Measurements from ENCODE around the gene RCAN1. TPM values are rescaled to one million over a fixed set of nuclear protein-coding genes. Genes with fewer than 3 reads are reported as not detected.

The RCAN1 gene
- total RNA-seq, 2 experiments from 2014 or later = 1.1 to 1.5 TPM

DNA sequence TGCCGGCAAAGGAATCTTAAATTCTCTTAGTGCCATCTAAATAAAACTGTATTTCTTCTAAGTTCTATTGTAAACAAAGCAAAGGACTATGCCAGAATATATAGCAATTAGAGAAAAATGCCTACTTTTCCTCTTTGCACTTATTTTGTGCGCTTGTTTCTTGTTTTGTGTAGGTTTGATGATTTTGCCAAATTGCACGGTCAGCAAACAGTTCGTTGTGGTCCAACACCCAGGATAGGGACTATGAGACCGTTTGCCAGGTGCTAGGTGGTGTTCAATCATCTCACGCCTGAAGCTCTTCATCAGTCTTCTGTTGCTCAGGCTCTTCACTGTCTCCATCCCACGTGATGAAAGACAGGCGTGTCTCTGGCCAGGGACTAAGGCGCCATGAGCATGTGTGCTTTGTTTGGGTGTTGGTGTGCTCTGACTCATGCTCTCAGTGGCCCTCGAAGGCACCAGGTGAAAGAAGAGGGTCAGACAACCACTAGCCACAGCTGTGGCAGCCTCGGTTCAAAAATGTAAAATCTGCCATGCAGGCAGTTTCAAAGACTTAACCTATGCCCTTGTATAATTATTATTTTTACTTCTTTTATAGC, 66.0 kb downstream of the RCAN1 start:
- Histone ChIP-seq H3K4me3 (ENCODE audit: low read length) (no peak overlapping the region), H3K36me3 (ENCODE audit: insufficient read depth, low read length) (no peaks in the 10 kb centered on the region), H3K4me1 (ENCODE audit: insufficient read depth, low read length) (peaks cover 3% of the 10 kb centered on the region), H3K9me3 (ENCODE audit: control insufficient read depth in 1 of 2, insufficient read depth in 1 of 2, low read length in 2 of 2) (no peaks in the 10 kb centered on the region), H3K27ac (ENCODE audit: low read depth in 1 of 2, low read length in 2 of 2) (no peak overlapping the region), H3K27me3 (ENCODE audit: control insufficient read depth in 1 of 2, insufficient read depth in 2 of 2, low read length in 2 of 2) (no peaks in the 10 kb centered on the region)
- Mint-ChIP-seq H3K4me3 (no peak overlapping the region), H3K36me3 (ENCODE audit: low read depth) (no peaks in the 10 kb centered on the region), H3K27me3 (no peaks in the 10 kb centered on the region), H3K9me3 (no peaks in the 10 kb centered on the region), H3K27ac (no peak overlapping the region), H3K4me1 (ENCODE audit: low read depth) (no peaks in the 10 kb centered on the region)
- CTCF ChIA-PET = no interaction called here
- POLR2A ChIA-PET = no interaction called here
- ATAC-seq (ENCODE audit: poor library complexity) = no peak
- intact Hi-C loops (cut with DNase I, micrococcal nuclease) = no loop called here
- TF ChIP-seq, protein P1, sequence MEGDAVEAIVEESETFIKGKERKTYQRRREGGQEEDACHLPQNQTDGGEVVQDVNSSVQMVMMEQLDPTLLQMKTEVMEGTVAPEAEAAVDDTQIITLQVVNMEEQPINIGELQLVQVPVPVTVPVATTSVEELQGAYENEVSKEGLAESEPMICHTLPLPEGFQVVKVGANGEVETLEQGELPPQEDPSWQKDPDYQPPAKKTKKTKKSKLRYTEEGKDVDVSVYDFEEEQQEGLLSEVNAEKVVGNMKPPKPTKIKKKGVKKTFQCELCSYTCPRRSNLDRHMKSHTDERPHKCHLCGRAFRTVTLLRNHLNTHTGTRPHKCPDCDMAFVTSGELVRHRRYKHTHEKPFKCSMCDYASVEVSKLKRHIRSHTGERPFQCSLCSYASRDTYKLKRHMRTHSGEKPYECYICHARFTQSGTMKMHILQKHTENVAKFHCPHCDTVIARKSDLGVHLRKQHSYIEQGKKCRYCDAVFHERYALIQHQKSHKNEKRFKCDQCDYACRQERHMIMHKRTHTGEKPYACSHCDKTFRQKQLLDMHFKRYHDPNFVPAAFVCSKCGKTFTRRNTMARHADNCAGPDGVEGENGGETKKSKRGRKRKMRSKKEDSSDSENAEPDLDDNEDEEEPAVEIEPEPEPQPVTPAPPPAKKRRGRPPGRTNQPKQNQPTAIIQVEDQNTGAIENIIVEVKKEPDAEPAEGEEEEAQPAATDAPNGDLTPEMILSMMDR (IDR thresholded peaks at IDR 0.05) = no peak
- no peak for DNase-seq

DNA sequence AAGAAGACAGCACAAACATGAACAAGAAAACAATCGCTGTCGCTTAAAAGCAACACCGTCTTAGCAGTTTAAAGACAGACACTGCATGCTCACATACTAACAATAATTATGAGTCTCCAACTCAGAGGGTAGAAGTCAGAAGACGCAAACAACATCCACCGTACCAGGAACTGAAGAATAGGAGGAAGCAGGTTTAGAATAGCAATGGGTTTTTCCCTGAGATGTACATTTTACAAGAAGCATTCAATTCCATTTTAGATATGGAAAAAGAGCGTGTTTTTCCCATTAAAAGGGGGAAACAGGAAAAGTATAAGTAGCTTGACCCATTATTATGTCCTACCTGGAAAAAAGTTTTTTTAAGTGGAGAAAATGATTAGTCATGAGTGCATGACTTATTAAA, 68.4 kb downstream of the RCAN1 start:
- H3K27ac ChIP-seq (ENCODE audit: low read depth in 1 of 2, low read length in 2 of 2) = no peak overlapping the region
- no peaks in the 10 kb centered on the region for H3K27me3 Mint-ChIP-seq
- intact Hi-C loops (cut with DNase I, micrococcal nuclease) = no loop called here
- H3K36me3 ChIP-seq (ENCODE audit: insufficient read depth, low read length) = no peaks in the 10 kb centered on the region
- ChIA-PET POLR2A (no interaction called here), CTCF (no interaction called here)
- DNase-seq (no peak), ATAC-seq (ENCODE audit: poor library complexity) (no peak)
- H3K4me3 Mint-ChIP-seq = no peak overlapping the region
- H3K27ac Mint-ChIP-seq = no peak overlapping the region
- no peaks in the 10 kb centered on the region for H3K27me3 ChIP-seq (ENCODE audit: control insufficient read depth in 1 of 2, insufficient read depth in 2 of 2, low read length in 2 of 2)
- peaks cover 0 to 6% of the 10 kb centered on the region in 2 experiments for H3K9me3 ChIP-seq (ENCODE audit: control insufficient read depth in 1 of 2, insufficient read depth in 1 of 2, low read length in 2 of 2)
- H3K4me1 ChIP-seq (ENCODE audit: insufficient read depth, low read length) = peaks cover 3% of the 10 kb centered on the region
- no peak overlapping the region for H3K4me3 ChIP-seq (ENCODE audit: low read length)
- TF ChIP-seq, protein P1 (IDR thresholded peaks at IDR 0.05) = no peak
- peaks cover 4% of the 10 kb centered on the region for H3K9me3 Mint-ChIP-seq
- no peaks in the 10 kb centered on the region for H3K4me1 Mint-ChIP-seq (ENCODE audit: low read depth)
- peaks cover 5% of the 10 kb centered on the region for H3K36me3 Mint-ChIP-seq (ENCODE audit: low read depth)

DNA sequence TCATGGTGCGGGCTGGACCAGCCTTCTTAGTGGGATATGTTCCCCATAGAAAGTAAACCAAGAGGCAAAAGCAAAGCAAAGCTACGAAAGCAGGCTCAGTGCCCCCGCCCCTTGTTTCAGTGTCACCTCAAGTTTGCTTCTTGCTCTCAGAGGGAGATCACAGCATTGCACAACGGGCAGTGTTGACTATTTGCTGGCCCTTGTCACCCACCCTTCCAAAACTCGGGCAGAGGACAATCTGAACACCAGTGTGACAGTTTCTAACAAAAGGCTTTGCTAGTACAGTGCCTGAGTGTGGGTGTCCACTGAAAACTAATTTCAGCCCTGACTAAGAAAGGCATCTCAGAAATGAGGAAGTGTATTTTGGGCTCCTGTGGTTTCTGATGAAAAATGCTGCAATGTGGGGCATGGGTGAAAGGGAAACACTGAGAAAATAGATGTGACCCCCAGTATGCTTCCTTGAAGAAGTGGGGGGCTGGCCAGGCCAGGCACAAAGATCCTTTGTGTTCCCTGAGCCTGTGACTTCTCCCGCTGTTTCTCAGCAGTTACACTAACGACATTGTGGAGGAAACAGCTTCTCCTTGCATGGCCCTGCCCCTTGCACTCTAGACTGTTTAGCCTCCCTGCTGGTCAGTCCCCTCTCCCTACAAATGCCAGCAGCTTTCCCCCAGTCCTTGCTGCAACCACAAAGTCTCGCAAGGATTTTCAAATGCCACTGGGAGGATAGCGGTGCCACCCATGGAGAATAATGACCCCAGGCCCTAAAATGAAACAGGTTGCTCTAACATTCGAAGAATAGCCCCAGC, 69.6 kb downstream of the RCAN1 start:
- TF ChIP-seq, protein P1 (IDR thresholded peaks at IDR 0.05) = no peak
- Mint-ChIP-seq H3K4me3 (no peak overlapping the region), H3K9me3 (peaks cover 4% of the 10 kb centered on the region), H3K4me1 (ENCODE audit: low read depth) (no peaks in the 10 kb centered on the region), H3K36me3 (ENCODE audit: low read depth) (peaks cover 5% of the 10 kb centered on the region), H3K27me3 (no peaks in the 10 kb centered on the region), H3K27ac (no peak overlapping the region)
- H3K36me3 ChIP-seq (ENCODE audit: insufficient read depth, low read length) = no peaks in the 10 kb centered on the region
- intact Hi-C loops (cut with DNase I, micrococcal nuclease) = no loop called here
- DNase-seq (peak in 3 of 14 experiments; percentile 13 to 42 (median 32)), ATAC-seq (ENCODE audit: poor library complexity) (no peak)
- no peaks in the 10 kb centered on the region for H3K27me3 ChIP-seq (ENCODE audit: control insufficient read depth in 1 of 2, insufficient read depth in 2 of 2, low read length in 2 of 2)
- no peak overlapping the region for H3K27ac ChIP-seq (ENCODE audit: low read depth in 1 of 2, low read length in 2 of 2)
- no peak overlapping the region for H3K4me3 ChIP-seq (ENCODE audit: low read length)
- ChIA-PET CTCF (no interaction called here), POLR2A (no interaction called here)
- peaks cover 0 to 6% of the 10 kb centered on the region in 2 experiments for H3K9me3 ChIP-seq (ENCODE audit: control insufficient read depth in 1 of 2, insufficient read depth in 1 of 2, low read length in 2 of 2)
- peaks cover 3% of the 10 kb centered on the region for H3K4me1 ChIP-seq (ENCODE audit: insufficient read depth, low read length)

Measured in CD4-positive, alpha-beta T cell (primary cell).